H1 (cell line): ENCODE results near the gene SPIRE1. TPM values are rescaled to one million over a fixed set of nuclear protein-coding genes. Genes with fewer than 3 reads are reported as not detected.

Experiments
- CTCF ChIA-PET: fragments of 300-600 bp; sonication (Branson Sonifier 250); formaldehyde crosslinking; loops from one replicate; lab custom pipeline; 2021; ENCODE audit not compliant: partially characterized antibody; lab: Charles Lee
- POLR2A ChIA-PET: fragments of 300-600 bp; sonication (Branson Sonifier 250); formaldehyde crosslinking; loops from one replicate; lab custom pipeline; 2021; ENCODE audit warnings: inconsistent platforms; ENCODE audit not compliant: partially characterized antibody; lab: Charles Lee
- DNase-seq, 2 experiments: peaks; one replicate each; pipeline versions ENCODE4 v3.0.0 to v3.0.0-alpha.2; 2010 to 2022; ENCODE audit warnings: low spot score in 2 of 2, low read depth in 1 of 2, mixed read lengths in 1 of 2
- FAIRE-seq: peaks from 2 replicates; lab custom pipeline; 2011; peaks lifted over from hg19 to GRCh38; lab: Jason Lieb, UNC
- H2AFZ ChIP-seq: 2 replicates; pipeline ENCODE4 v1.8.1; 2012; ENCODE audit warnings: low read length, inconsistent platforms
- H2AK5ac ChIP-seq: 2 replicates; pipeline ENCODE4 v1.6.1; 2013; ENCODE audit warnings: low read depth, low read length
- H2BK120ac ChIP-seq: replicated peaks from 2 replicates; pipeline ENCODE3; 2013; ENCODE audit warnings: low read depth, low read length, inconsistent platforms
- H2BK12ac ChIP-seq: 2 replicates; pipeline ENCODE4 v1.6.1; 2013; ENCODE audit warnings: low read depth, low read length
- H2BK15ac ChIP-seq: 2 replicates; pipeline ENCODE4 v1.6.1; 2013; ENCODE audit warnings: low read length
- H2BK20ac ChIP-seq: 2 replicates; pipeline ENCODE4 v1.6.1; 2013; ENCODE audit warnings: low read length
- H2BK5ac ChIP-seq: 2 replicates; pipeline ENCODE4 v1.6.1; 2013; ENCODE audit warnings: low read depth, low read length
- H3K14ac ChIP-seq: 2 replicates; pipeline ENCODE4 v1.6.1; 2013; ENCODE audit warnings: inconsistent platforms; ENCODE audit not compliant: insufficient read length
- H3K18ac ChIP-seq: 2 replicates; pipeline ENCODE4 v1.6.1; 2013; ENCODE audit warnings: low read length; ENCODE audit errors: extremely low read depth
- H3K23ac ChIP-seq: 2 replicates; pipeline ENCODE4 v1.6.1; 2013; ENCODE audit warnings: inconsistent platforms; ENCODE audit not compliant: insufficient read length
- H3K23me2 ChIP-seq: 2 replicates; pipeline ENCODE4 v1.6.1; 2013; ENCODE audit warnings: low read depth, low read length
- H3K27ac ChIP-seq: 2 replicates; pipeline ENCODE4 v1.6.1; 2011; ENCODE audit warnings: low read depth, low read length, inconsistent platforms
- H3K27me3 ChIP-seq, 4 experiments: replicated peaks in 1 of 4; 1 replicate in 1 of 4; 2 replicates in 3 of 4; pipeline versions ENCODE4 v1.6.1 to v1.8.1; 2011 to 2013; ENCODE audit warnings: low read length in 3 of 4, mild to moderate bottlenecking in 3 of 4, inconsistent platforms in 2 of 4, mixed read lengths in 2 of 4, moderate library complexity in 1 of 4; ENCODE audit not compliant: control insufficient read depth in 3 of 4, insufficient read depth in 3 of 4; ENCODE audit errors: extremely low read depth in 1 of 4
- H3K36me3 ChIP-seq, 4 experiments: 2 replicates each; pipeline versions ENCODE4 v1.6.1 to v1.8.1; 2011 to 2013; ENCODE audit warnings: mild to moderate bottlenecking in 4 of 4, low read length in 3 of 4, moderate library complexity in 2 of 4, control low read depth in 1 of 4, inconsistent platforms in 1 of 4; ENCODE audit not compliant: insufficient read depth in 4 of 4, control insufficient read depth in 2 of 4
- H3K4ac ChIP-seq: replicated peaks from 2 replicates; pipeline ENCODE3; 2013; ENCODE audit warnings: low read length, low read depth, mixed read lengths, inconsistent platforms; ENCODE audit not compliant: insufficient read length
- H3K4me1 ChIP-seq, 4 experiments: replicated peaks in 1 of 4; 1 replicate in 1 of 4; 2 replicates in 3 of 4; pipeline versions ENCODE4 v1.6.1 to v1.8.1; 2011 to 2013; ENCODE audit warnings: low read length in 3 of 4, inconsistent platforms in 2 of 4, mixed read lengths in 1 of 4; ENCODE audit not compliant: insufficient read depth in 4 of 4, control insufficient read depth in 3 of 4
- H3K4me2 ChIP-seq, 2 experiments: 2 replicates each; pipeline versions ENCODE4 v1.6.1 to v1.8.1; 2011 to 2013; ENCODE audit warnings: low read depth in 2 of 2, low read length in 2 of 2, control low read depth in 1 of 2, inconsistent platforms in 1 of 2, mild to moderate bottlenecking in 1 of 2; ENCODE audit not compliant: insufficient read depth in 1 of 2
- H3K4me3 ChIP-seq, 4 experiments: fragments of 200-600, 300-600 bp in 1 of 4; sonication (generic), shearing (Covaris generic), sonication (Bioruptor Twin) in 1 of 4; 2 replicates each; pipeline versions ENCODE4 v1.5.1 to v1.8.1; 2011 to 2016; ENCODE audit warnings: low read length in 4 of 4, low read depth in 3 of 4, control low read depth in 2 of 4, inconsistent platforms in 2 of 4, mild to moderate bottlenecking in 2 of 4, mixed read lengths in 1 of 4, moderate library complexity in 1 of 4; ENCODE audit not compliant: insufficient read depth in 2 of 4; ENCODE audit errors: extremely low read depth in 1 of 4
- H3K56ac ChIP-seq: replicated peaks from 2 replicates; pipeline ENCODE3; 2013; ENCODE audit warnings: low read depth, mild to moderate bottlenecking, mixed read lengths, low read length, inconsistent platforms; ENCODE audit not compliant: insufficient read length
- H3K79me1 ChIP-seq: 2 replicates; pipeline ENCODE4 v1.6.1; 2013; ENCODE audit warnings: low read depth, low read length, control low read depth
- H3K79me2 ChIP-seq, 2 experiments: 2 replicates each; pipeline versions ENCODE4 v1.6.1 to v1.8.1; 2012 to 2013; ENCODE audit warnings: low read length in 2 of 2, mild to moderate bottlenecking in 2 of 2, inconsistent platforms in 1 of 2; ENCODE audit not compliant: insufficient read depth in 2 of 2, control insufficient read depth in 1 of 2
- H3K9ac ChIP-seq, 4 experiments: replicated peaks in 1 of 4; 1 replicate in 1 of 4; 2 replicates in 3 of 4; pipeline versions ENCODE4 v1.6.1 to v1.8.1; 2011 to 2013; ENCODE audit warnings: low read depth in 3 of 4, low read length in 3 of 4, control low read depth in 2 of 4, mild to moderate bottlenecking in 2 of 4, moderate library complexity in 2 of 4, inconsistent platforms in 1 of 4; ENCODE audit errors: extremely low read depth in 1 of 4
- H3K9me3 ChIP-seq, 2 experiments: 2 replicates each; pipeline versions ENCODE4 v1.6.1 to v1.8.1; 2012 to 2013; ENCODE audit warnings: mild to moderate bottlenecking in 2 of 2, moderate library complexity in 2 of 2, control low read depth in 1 of 2, inconsistent platforms in 1 of 2, low read depth in 1 of 2, low read length in 1 of 2, mixed read lengths in 1 of 2; ENCODE audit not compliant: insufficient read depth in 2 of 2
- H4K20me1 ChIP-seq, 2 experiments: replicated peaks in 1 of 2; 2 replicates each; pipeline versions ENCODE3 to v1.8.1; 2011 to 2013; ENCODE audit warnings: inconsistent platforms in 2 of 2, low read length in 2 of 2, mild to moderate bottlenecking in 1 of 2; ENCODE audit not compliant: insufficient read depth in 2 of 2, control insufficient read depth in 1 of 2
- H4K5ac ChIP-seq: 2 replicates; pipeline ENCODE4 v1.6.1; 2013; ENCODE audit warnings: low read length, low read depth, mixed read lengths, inconsistent platforms; ENCODE audit not compliant: insufficient read length
- H4K8ac ChIP-seq: 2 replicates; pipeline ENCODE4 v1.8.0; 2013; ENCODE audit warnings: mild to moderate bottlenecking, moderate library complexity, low read length, inconsistent platforms; ENCODE audit not compliant: insufficient read depth; ENCODE audit errors: extremely low read depth
- H4K91ac ChIP-seq: replicated peaks from 2 replicates; pipeline ENCODE3; 2013; ENCODE audit warnings: low read length, mixed read lengths, inconsistent platforms; ENCODE audit not compliant: insufficient read length
- ASH2L ChIP-seq: fragments of 200-600, 300-600 bp; sonication (generic); IDR thresholded peaks from one replicate; pipeline ENCODE4 v1.7.1; 2017; ENCODE audit warnings: low read length
- BRCA1 ChIP-seq: IDR thresholded peaks from 2 replicates; pipeline ENCODE4 v1.6.1; 2012; ENCODE audit warnings: low read depth, low read length, improper control_type of control experiment
- EGR1 ChIP-seq: IDR thresholded peaks from 2 replicates; pipeline ENCODE4 v1.6.1; 2011; ENCODE audit warnings: low read depth, low read length, borderline replicate concordance
- JUND ChIP-seq: IDR thresholded peaks from 2 replicates; pipeline ENCODE4 v1.6.1; 2011; ENCODE audit warnings: mild to moderate bottlenecking, improper control_type of control experiment, low read length
- KDM4A ChIP-seq: IDR thresholded peaks from one replicate; pipeline ENCODE4 v1.7.1; 2012; ENCODE audit warnings: low read depth, mild to moderate bottlenecking, moderate library complexity, low read length, inconsistent platforms; ENCODE audit not compliant: severe bottlenecking
- RFX5 ChIP-seq: IDR thresholded peaks from 2 replicates; pipeline ENCODE4 v1.6.1; 2011; ENCODE audit warnings: low read depth, low read length, improper control_type of control experiment, borderline replicate concordance
- SIX5 ChIP-seq: IDR thresholded peaks from 2 replicates; pipeline ENCODE4 v1.6.1; 2011; ENCODE audit warnings: mild to moderate bottlenecking, low read depth, low read length
- SRF ChIP-seq: IDR thresholded peaks from 2 replicates; pipeline ENCODE4 v1.6.1; 2011; ENCODE audit warnings: mild to moderate bottlenecking, low read depth, low read length, moderate library complexity
- WGBS, 2 experiments: shearing (Covaris generic) in 1 of 2; methylation state at CpG; one replicate each; pipeline versions ENCODE4 v1.1.6 to v1.1.7; 2013 to 2015; ENCODE audit warnings: low lambda C conversion rate in 2 of 2, mixed read lengths in 2 of 2, inconsistent platforms in 1 of 2, low coverage in 1 of 2, missing lambda C conversion rate in 1 of 2; ENCODE audit not compliant: insufficient replicate concordance in 2 of 2, insufficient coverage in 1 of 2, insufficient read length in 1 of 2; ENCODE audit errors: extremely low coverage in 1 of 2, missing lambda C conversion rate in 1 of 2; 5-methylcytosine and 5-hydroxymethylcytosine counted together
- polyA plus RNA-seq, 7 experiments: library from polyadenylated mRNA; depleted of rRNA in 3 of 7; stranded (reverse) in 5 of 7; unstranded in 2 of 7; fragments of >200 nt in 5 of 7; fragments of 200-250 nt in 2 of 7; gene quantifications; 1 replicate in 5 of 7; 2 replicates in 1 of 7; 4 replicates in 1 of 7; pipeline versions ENCODE4 v1.2.1 to v1.2.3, GENCODE V29; 2011 to 2013; ENCODE audit warnings: missing spikeins in 2 of 7, mixed read lengths in 2 of 7
- total RNA-seq: library from RNA; stranded (reverse); fragmentation: NEBNext Ultra II Directional; extraction: Animal tissue kit (Norgen Biotek cat#: 25700); gene quantifications from 2 replicates; pipeline ENCODE4 v1.2.1, GENCODE V29; 2021

SPIRE1 gene
- total and polyA plus RNA-seq, 2 of the 8 experiments (the other 6 are each of a cell fraction or from before 2014, with no cell fraction given) = 6.0 to 21.5 TPM

DNA sequence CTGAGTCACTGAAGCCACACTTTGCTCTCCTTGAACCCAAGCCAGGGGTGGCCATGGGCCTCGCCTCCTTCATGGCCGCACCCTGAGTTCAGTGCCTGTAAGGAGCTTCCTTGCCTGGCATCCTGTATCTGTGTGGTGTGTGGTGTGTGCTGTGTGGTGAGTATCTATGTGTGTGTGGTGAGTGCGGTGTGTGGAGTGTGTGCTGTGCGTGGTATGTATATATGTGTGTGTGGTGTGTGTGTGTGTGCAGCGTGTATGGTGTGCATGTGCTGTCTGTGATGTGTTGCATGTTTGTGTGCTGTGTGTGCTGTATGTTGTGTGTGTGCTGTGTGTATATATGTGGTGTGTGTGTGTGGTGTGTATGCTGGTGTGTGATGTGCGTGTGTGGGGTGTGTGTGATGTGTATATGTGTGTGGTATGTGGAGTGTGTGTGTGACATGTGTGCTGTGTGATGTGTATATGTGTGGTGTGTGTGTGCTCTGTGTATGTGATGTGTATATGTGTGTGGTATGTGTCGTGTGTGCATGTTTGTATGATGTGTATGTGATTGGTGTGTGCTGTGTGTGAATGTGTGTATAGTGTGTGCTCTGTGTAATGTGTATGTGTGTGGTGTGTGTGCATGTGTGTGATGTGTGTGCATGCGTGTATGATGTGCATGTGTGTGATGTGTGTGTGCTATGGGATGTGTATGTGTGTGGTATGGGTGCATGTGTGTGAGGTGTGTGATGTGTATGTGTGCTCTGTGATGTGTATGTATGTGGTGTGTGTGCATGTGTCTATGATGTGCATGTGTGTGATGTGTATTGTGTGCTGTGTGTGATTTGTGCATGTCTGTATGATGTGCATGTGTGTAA lies 227.5 kb downstream of the SPIRE1 start:
- H4K20me1 ChIP-seq = peaks cover 0 to 11% of the 10 kb centered on the region in 2 experiments
- ChIA-PET POLR2A (interaction anchor here (0.9 to 2.3 kb wide), 3 partner anchors 8 to 11 kb away, joined by 5 to 10 read pairs (median 7); no protein-coding TSS in a partner anchor), CTCF (interaction anchor here (0.7 to 1.7 kb wide), 5 partner anchors 9 to 38 kb away, joined by 3 to 5 read pairs (median 4); no protein-coding TSS in a partner anchor)
- H3K79me2 ChIP-seq = no peaks in the 10 kb centered on the region; a peak in 1 of 4 replicates
- no peak overlapping the region for H2BK15ac ChIP-seq
- WGBS, 2 experiments = 78% methylated on average over 8 of the region's 8 CpGs; no CpG with 5 or more reads in 1 of the 2 experiments
- peaks cover 0 to 5% (median 0%) of the 10 kb centered on the region in 4 experiments; a peak in 1 of 7 replicates for H3K4me1 ChIP-seq
- no peak overlapping the region for H2AFZ ChIP-seq
- H3K4me2 ChIP-seq = no peak overlapping the region; a peak in 1 of 4 replicates
- H3K56ac ChIP-seq = peak overlapping the region; percentile 99
- no peak overlapping the region for H3K23ac ChIP-seq
- H2BK5ac ChIP-seq = peak overlapping the region; percentile 60
- peaks cover 9% of the 10 kb centered on the region for H3K23me2 ChIP-seq
- H3K27ac ChIP-seq = no peak overlapping the region
- H2BK20ac ChIP-seq = no peak overlapping the region
- H4K5ac ChIP-seq = no peak overlapping the region
- peak overlapping the region; percentile 53 for H3K4ac ChIP-seq
- no peak overlapping the region for H2BK120ac ChIP-seq
- no peak overlapping the region for H3K4me3 ChIP-seq
- no peak for DNase-seq
- H2AK5ac ChIP-seq = peak overlapping the region; percentile 87; the same call in 1 of the 2 replicates
- peak; percentile 74 for FAIRE-seq
- H3K36me3 ChIP-seq = peaks cover 0 to 46% (median 25%) of the 10 kb centered on the region in 4 experiments; a peak in 7 of 8 replicates
- H4K8ac ChIP-seq = no peak overlapping the region
- peak overlapping the region; percentile 0; the same call in 1 of the 2 replicates for H2BK12ac ChIP-seq
- H3K9ac ChIP-seq = peak overlapping the region in 1 of 4 experiments; percentile 38; a peak in 3 of 7 replicates
- H3K27me3 ChIP-seq = peaks cover 0 to 2% (median 0%) of the 10 kb centered on the region in 4 experiments; a peak in 1 of 7 replicates
- TF ChIP-seq BRCA1 = no peak
- TF ChIP-seq EGR1 = no peak
- TF ChIP-seq SRF = no peak
- no peak for TF ChIP-seq JUND
- TF ChIP-seq SIX5 = no peak
- TF ChIP-seq RFX5 = no peak
- no peak for TF ChIP-seq KDM4A
- TF ChIP-seq ASH2L = no peak
- H4K91ac ChIP-seq = peak overlapping the region; percentile 54
- no peak overlapping the region for H3K14ac ChIP-seq
- H3K18ac ChIP-seq = no peak overlapping the region
- peaks cover 15 to 19% of the 10 kb centered on the region in 2 experiments for H3K9me3 ChIP-seq
- no peaks in the 10 kb centered on the region for H3K79me1 ChIP-seq
